Thoracic aorta (tissue), 2 donors: Measurements from ENCODE around the gene SPINT4. TPM values are rescaled to one million over a fixed set of nuclear protein-coding genes. Genes with fewer than 3 reads are reported as not detected.
"Not testable (repeated sequence)": the region's sequence is repeated elsewhere in the genome, so short reads cannot be mapped to it uniquely, and the experiment has no call there.

Experiments used
- ATAC-seq: fragments of 150-250 bp; one replicate; pipeline ENCODE4 v1.8.0; 2017; ENCODE audit warnings: low read depth; ENCODE audit not compliant: insufficient number of reproducible peaks, low FRiP score
- DNase-seq: peaks from one replicate; pipeline ENCODE4 v3.0.0-alpha.2; 2020; ENCODE audit warnings: low spot score
- H3K27ac ChIP-seq, 2 donors: fragments of 200-600 bp; sonication (generic); 1 replicate in 1 of 2; 2 replicates in 1 of 2; pipeline ENCODE4 v1.5.1; 2016; ENCODE audit warnings: mild to moderate bottlenecking in 2 of 2, moderate library complexity in 2 of 2
- H3K27me3 ChIP-seq: fragments of 200-600 bp; sonication (generic); replicated peaks from 2 replicates; pipeline ENCODE4 v1.6.0; 2016; ENCODE audit warnings: mild to moderate bottlenecking; ENCODE audit not compliant: insufficient read depth
- H3K36me3 ChIP-seq: fragments of 200-600 bp; sonication (generic); one replicate; pipeline ENCODE4 v1.5.1; 2016
- H3K4me1 ChIP-seq, 2 donors: fragments of 200-600 bp; sonication (generic); 1 replicate in 1 of 2; 2 replicates in 1 of 2; pipeline versions ENCODE4 v1.5.1 to v1.6.0; 2016; ENCODE audit warnings: low read depth in 2 of 2, mild to moderate bottlenecking in 1 of 2; ENCODE audit not compliant: control insufficient read depth in 1 of 2
- H3K4me3 ChIP-seq: fragments of 200-600 bp; sonication (generic); 2 replicates; pipeline ENCODE4 v1.5.1; 2016; ENCODE audit warnings: mild to moderate bottlenecking
- H3K9me3 ChIP-seq: fragments of 200-600 bp; sonication (generic); 2 replicates; pipeline ENCODE4 v1.5.1; 2016
- total RNA-seq, 2 donors: library from RNA; depleted of rRNA; stranded (reverse); fragments of >200 nt; gene quantifications; one replicate each; pipeline versions ENCODE4 v1.1.0 to v1.2.3, GENCODE V29; 2016
- TF ChIP-seq, protein P1 (sequence below): fragments of 200-600 bp; sonication (generic); IDR thresholded peaks from one replicate; pipeline ENCODE4 v1.5.1; 2019; ENCODE audit warnings: antibody characterized with exemption

Gene SPINT4
- not detected for total RNA-seq

GRCh38 chr20:45722047-45722446 lies at the start of gene SPINT4:
SPINT4 (plus strand) TSS chr20:45722347; CDS start chr20:45722368, 21 bp downstream.
- Histone ChIP-seq H3K4me1 (no peaks in the 10 kb centered on the region), H3K4me3 (no peak within 1 kb of the TSS), H3K27me3 (no peaks in the 10 kb centered on the region), H3K27ac (no peak within 1 kb of the TSS), H3K36me3 (no peaks in the 10 kb centered on the region), H3K9me3 (no peaks in the 10 kb centered on the region)
- TF ChIP-seq, protein P1, sequence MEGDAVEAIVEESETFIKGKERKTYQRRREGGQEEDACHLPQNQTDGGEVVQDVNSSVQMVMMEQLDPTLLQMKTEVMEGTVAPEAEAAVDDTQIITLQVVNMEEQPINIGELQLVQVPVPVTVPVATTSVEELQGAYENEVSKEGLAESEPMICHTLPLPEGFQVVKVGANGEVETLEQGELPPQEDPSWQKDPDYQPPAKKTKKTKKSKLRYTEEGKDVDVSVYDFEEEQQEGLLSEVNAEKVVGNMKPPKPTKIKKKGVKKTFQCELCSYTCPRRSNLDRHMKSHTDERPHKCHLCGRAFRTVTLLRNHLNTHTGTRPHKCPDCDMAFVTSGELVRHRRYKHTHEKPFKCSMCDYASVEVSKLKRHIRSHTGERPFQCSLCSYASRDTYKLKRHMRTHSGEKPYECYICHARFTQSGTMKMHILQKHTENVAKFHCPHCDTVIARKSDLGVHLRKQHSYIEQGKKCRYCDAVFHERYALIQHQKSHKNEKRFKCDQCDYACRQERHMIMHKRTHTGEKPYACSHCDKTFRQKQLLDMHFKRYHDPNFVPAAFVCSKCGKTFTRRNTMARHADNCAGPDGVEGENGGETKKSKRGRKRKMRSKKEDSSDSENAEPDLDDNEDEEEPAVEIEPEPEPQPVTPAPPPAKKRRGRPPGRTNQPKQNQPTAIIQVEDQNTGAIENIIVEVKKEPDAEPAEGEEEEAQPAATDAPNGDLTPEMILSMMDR: no peak
- no peak for ATAC-seq
- no peak for DNase-seq

DNA sequence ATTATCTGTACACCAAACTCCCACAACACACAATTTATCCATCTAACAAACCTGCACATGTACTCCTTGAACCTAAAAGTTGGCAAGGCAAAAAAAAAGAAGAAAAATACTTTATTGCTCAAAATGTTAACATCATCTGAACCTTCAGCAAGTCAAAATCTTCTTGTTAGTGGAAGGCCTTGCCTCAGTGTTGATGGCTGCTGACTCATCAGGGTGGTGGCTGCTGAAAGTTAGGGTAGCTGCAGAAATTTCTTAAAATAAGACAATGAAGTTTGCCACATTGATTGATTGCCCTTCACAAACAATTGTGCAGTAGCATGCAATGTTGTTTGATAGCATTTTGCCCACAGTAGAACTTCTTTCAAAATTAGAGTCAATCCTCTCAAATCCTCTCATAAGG lies 49.4 kb upstream of the SPINT4 start:
- Histone ChIP-seq H3K36me3 (no peaks in the 10 kb centered on the region), H3K27ac (no peak overlapping the region), H3K9me3 (peaks cover 6% of the 10 kb centered on the region), H3K4me1 (no peaks in the 10 kb centered on the region), H3K27me3 (no peaks in the 10 kb centered on the region), H3K4me3 (no peak overlapping the region)
- no peak for ATAC-seq
- DNase-seq: no peak
- TF ChIP-seq, protein P1: no peak

GRCh38 chr20:45679650-45680049 lies 42.5 kb upstream of the SPINT4 start:
- no peak overlapping the region for H3K27ac ChIP-seq
- ATAC-seq: no peak
- no peaks in the 10 kb centered on the region for H3K4me1 ChIP-seq
- no peak overlapping the region for H3K4me3 ChIP-seq
- no peaks in the 10 kb centered on the region for H3K36me3 ChIP-seq
- no peaks in the 10 kb centered on the region for H3K27me3 ChIP-seq
- no peak for DNase-seq
- H3K9me3 ChIP-seq: peaks cover 24% of the 10 kb centered on the region
- TF ChIP-seq, protein P1: no peak

DNA sequence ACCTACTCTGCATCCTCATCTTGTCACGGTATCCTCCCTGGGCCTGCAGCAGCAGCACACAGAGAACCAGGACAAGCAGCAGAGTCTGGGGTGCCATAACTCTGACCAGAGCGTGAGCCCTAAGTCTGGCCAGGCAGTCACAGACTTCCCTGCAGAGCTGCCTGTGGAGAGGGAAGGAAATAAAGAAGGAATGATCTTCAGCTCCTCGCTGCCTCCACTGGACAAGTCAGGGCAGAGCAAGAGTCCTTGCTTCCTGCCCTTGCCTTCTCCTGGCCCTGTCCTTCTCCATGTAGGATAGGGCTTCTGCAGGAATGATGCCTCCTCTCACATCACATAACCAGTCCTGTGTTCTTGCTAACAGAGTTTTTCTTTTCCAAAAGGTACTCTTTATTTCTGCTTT lies 36.3 kb upstream of the SPINT4 start:
- no peaks in the 10 kb centered on the region for H3K27me3 ChIP-seq
- no peak overlapping the region for H3K27ac ChIP-seq
- H3K4me1 ChIP-seq: no peaks in the 10 kb centered on the region
- DNase-seq (no peak), ATAC-seq (no peak)
- H3K9me3 ChIP-seq: no peaks in the 10 kb centered on the region
- no peaks in the 10 kb centered on the region for H3K36me3 ChIP-seq
- H3K4me3 ChIP-seq: no peak overlapping the region
- TF ChIP-seq, protein P1: no peak

- not testable (repeated sequence) for H3K4me3 ChIP-seq, ATAC-seq
Measured at GRCh38 chr20:45693346-45693745, 28.8 kb upstream of the SPINT4 start.

DNA sequence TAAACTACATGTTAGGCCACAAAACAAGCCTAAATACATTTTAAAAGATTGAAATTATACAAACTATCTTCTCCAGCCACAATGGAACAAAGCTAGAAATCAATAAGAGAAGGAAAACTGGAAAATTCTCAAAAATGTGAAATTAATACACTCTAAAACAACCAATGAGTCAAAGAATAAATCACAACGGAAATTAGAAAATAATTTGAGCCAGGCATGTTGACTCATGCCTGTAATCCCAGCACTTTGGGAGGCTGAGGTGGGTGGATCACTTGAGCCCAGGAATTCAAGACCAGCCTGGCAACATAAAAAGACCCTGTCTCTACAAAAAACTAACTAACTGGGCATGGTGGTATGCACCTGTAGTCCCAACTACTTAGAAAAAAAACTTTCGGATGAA lies 26.7 kb upstream of the SPINT4 start:
- H3K4me1 ChIP-seq: no peaks in the 10 kb centered on the region
- H3K36me3 ChIP-seq: no peaks in the 10 kb centered on the region
- no peaks in the 10 kb centered on the region for H3K9me3 ChIP-seq
- H3K27ac ChIP-seq: no peak overlapping the region
- no peak for DNase-seq
- ATAC-seq: no peak
- H3K27me3 ChIP-seq: no peaks in the 10 kb centered on the region
- TF ChIP-seq, protein P1: no peak
- no peak overlapping the region for H3K4me3 ChIP-seq

More at GRCh38 chr20:45693346-45693745, 28.8 kb upstream of the SPINT4 start:
- not testable (repeated sequence) for H3K4me1 ChIP-seq, H3K27ac ChIP-seq, H3K9me3 ChIP-seq, H3K27me3 ChIP-seq, H3K36me3 ChIP-seq, DNase-seq
